Esophagus (tissue), 2 donors: ENCODE results near the gene ATP2B2. TPM values are rescaled to one million over a fixed set of nuclear protein-coding genes. Genes with fewer than 3 reads are reported as not detected.

Source experiments
- H3K27ac ChIP-seq, 2 donors: one replicate each; pipeline ENCODE4 v1.5.1; 2013; ENCODE audit warnings: low read depth in 2 of 2, mild to moderate bottlenecking in 2 of 2, inconsistent platforms in 1 of 2, low read length in 1 of 2, moderate library complexity in 1 of 2
- H3K27me3 ChIP-seq, 2 donors: one replicate each; pipeline ENCODE4 v1.6.1; 2013; ENCODE audit warnings: low read length in 2 of 2, control low read depth in 1 of 2, mild to moderate bottlenecking in 1 of 2; ENCODE audit not compliant: insufficient read depth in 2 of 2, control insufficient read depth in 1 of 2
- H3K36me3 ChIP-seq, 2 donors: one replicate each; pipeline ENCODE4 v1.6.1; 2013; ENCODE audit warnings: low read length in 1 of 2; ENCODE audit not compliant: control insufficient read depth in 2 of 2, insufficient read depth in 2 of 2
- H3K4me1 ChIP-seq, 2 donors: one replicate each; pipeline ENCODE4 v1.6.1; 2013; ENCODE audit warnings: low read length in 1 of 2; ENCODE audit not compliant: control insufficient read depth in 2 of 2, insufficient read depth in 2 of 2
- H3K4me3 ChIP-seq, 2 donors: one replicate each; pipeline ENCODE4 v1.5.1; 2013; ENCODE audit warnings: low read length in 2 of 2, mild to moderate bottlenecking in 2 of 2, low read depth in 1 of 2, moderate library complexity in 1 of 2
- H3K9me3 ChIP-seq, 2 donors: one replicate each; pipeline ENCODE4 v1.6.1; 2013; ENCODE audit warnings: mild to moderate bottlenecking in 2 of 2, low read depth in 1 of 2, low read length in 1 of 2, moderate library complexity in 1 of 2; ENCODE audit not compliant: control insufficient read depth in 2 of 2, insufficient read depth in 1 of 2
- WGBS, 2 donors: extraction: QIAGEN DNeasy Blood & Tissue Kit; methylation state at CpG; one replicate each; pipeline ENCODE4 v1.1.7; 2013; 5-methylcytosine and 5-hydroxymethylcytosine counted together
- polyA plus RNA-seq, 2 donors: library from polyadenylated mRNA; stranded (reverse); fragments of 200-250 nt; gene quantifications; one replicate each; pipeline ENCODE4 v1.2.3, GENCODE V29; 2013
- donor health status: healthy with polysubstance abuse.
- donor health status: Bipolar disorder and iron deficiency.

ATP2B2 gene
- polyA plus RNA-seq, 2 donors, result 0.06 to 0.08 TPM

DNA sequence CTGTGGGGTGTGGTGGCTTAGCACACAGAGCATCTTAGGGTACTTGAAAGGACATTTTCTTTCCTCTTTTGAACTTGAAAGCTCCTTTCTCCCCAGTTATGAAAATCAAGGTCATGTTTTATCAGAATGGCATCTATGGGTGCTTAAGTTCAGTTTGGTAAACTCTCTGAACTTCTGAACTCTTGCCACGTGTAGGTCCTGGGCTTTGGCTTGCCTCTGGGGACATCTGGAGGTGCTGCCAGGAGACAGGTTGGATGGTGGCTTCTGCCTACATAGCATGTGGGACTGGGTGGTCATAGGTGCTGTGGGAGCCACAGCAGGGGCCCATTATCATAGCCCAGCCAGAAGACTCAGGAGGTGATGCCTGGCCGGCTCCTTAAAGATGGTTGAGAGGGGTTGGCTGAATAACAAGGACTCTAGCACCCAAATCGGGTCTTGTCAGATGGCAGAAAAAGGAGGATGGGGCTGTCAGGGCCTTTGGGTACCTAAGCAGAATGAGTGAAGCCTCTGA is 228.2 kb downstream of the ATP2B2 start:
- H3K27ac ChIP-seq, result no peak overlapping the region
- H3K9me3 ChIP-seq, result no peaks in the 10 kb centered on the region
- no peaks in the 10 kb centered on the region for H3K27me3 ChIP-seq
- H3K4me1 ChIP-seq, result peaks cover 0 to 3% of the 10 kb centered on the region in 2 donors
- 79% methylated on average over 3 of the region's 3 CpGs for WGBS, 2 donors
- H3K4me3 ChIP-seq, result no peak overlapping the region
- H3K36me3 ChIP-seq, result peaks cover 9 to 28% of the 10 kb centered on the region in 2 donors

DNA sequence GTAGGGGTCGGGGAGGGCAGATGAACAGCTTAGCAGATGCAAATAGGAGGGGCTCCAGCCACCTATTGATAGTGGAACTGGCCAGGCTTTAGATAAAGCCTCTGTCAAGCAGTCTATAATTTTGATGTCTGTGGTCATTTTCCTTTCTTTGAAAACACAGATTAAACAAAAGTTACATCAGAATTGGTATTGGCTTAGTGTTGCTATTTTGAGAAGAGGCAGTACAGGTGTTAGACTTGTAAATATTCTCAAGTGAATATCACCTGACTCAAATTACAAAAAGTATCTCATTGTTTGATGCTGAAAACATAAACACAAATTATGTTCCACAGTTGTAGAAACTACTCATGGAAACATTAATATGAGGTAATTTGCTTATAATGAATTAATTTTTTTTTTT is 230.8 kb downstream of the ATP2B2 start:
- H3K27ac ChIP-seq, result no peak overlapping the region
- peaks cover 0 to 3% of the 10 kb centered on the region in 2 donors for H3K4me1 ChIP-seq
- H3K36me3 ChIP-seq, result peaks cover 5 to 29% of the 10 kb centered on the region in 2 donors
- H3K27me3 ChIP-seq, result no peaks in the 10 kb centered on the region
- no peak overlapping the region for H3K4me3 ChIP-seq
- 52 to 76% methylated on average over 1 of the region's 1 CpG for WGBS, 2 donors
- H3K9me3 ChIP-seq, result no peaks in the 10 kb centered on the region

Other genes starting within 250 kb of the ATP2B2 start
- under 1 TPM; 0.22 to 0.63 TPM for gene GHRL, start 212.6 kb downstream of the ATP2B2 start, polyA plus RNA-seq
- gene SEC13, start 184.5 kb downstream of the ATP2B2 start, polyA plus RNA-seq, result 100 to 1,000 TPM in 1 of 2 donors, 10 to 100 TPM in 1; 51.0 to 108 TPM